HEK293T (cell line): ENCODE measurements around the gene PDE3B.

Experiments used
- BHLHE40 ChIP-seq: fragments of 450-650 bp; IDR thresholded peaks from 2 replicates; pipeline ENCODE4 v1.6.1; 2016; ENCODE audit warnings: mild to moderate bottlenecking, moderate library complexity, borderline replicate concordance
- FOXA1 ChIP-seq: fragments of 450-650 bp; IDR thresholded peaks from 2 replicates; pipeline ENCODE4 v1.6.1; 2016; ENCODE audit warnings: mild to moderate bottlenecking
- TARDBP ChIP-seq: fragments of 450-650 bp; IDR thresholded peaks from 2 replicates; pipeline ENCODE4 v1.6.1; 2016
- ZNF384 ChIP-seq: fragments of 450-650 bp; IDR thresholded peaks from 2 replicates; pipeline ENCODE4 v1.6.1; 2016

GRCh38 chr11:14672635-14673034 lies 29.0 kb downstream of the PDE3B start:
- no peak for TF ChIP-seq FOXA1
- no peak for TF ChIP-seq TARDBP
- no peak for TF ChIP-seq ZNF384
- TF ChIP-seq BHLHE40 = no peak
